ENCODE measurements around the gene COL3A1. TPM values are rescaled to one million over a fixed set of nuclear protein-coding genes. Genes with fewer than 3 reads are reported as not detected.

COL3A1 gene
- total and polyA plus RNA-seq, 11 donors, result 17.6 to 1,075 (median 97.4) TPM

- no peaks in the 10 kb centered on the region for H3K36me3 ChIP-seq
- H3K27ac ChIP-seq, result no peak overlapping the region
- H3K4me3 ChIP-seq, result no peak overlapping the region
- ATAC-seq, result no peak
- intact Hi-C loops (cut with DNase I), result no loop called here
- no peak for DNase-seq
- H3K27me3 ChIP-seq, result no peaks in the 10 kb centered on the region
- WGBS, 4 donors, result 80 to 86% (median 83%) methylated on average over 1 of the region's 1 CpG
- H3K4me1 ChIP-seq, result peaks cover 0 to 5% (median 0%) of the 10 kb centered on the region in 12 donors
- TF ChIP-seq, protein P1, sequence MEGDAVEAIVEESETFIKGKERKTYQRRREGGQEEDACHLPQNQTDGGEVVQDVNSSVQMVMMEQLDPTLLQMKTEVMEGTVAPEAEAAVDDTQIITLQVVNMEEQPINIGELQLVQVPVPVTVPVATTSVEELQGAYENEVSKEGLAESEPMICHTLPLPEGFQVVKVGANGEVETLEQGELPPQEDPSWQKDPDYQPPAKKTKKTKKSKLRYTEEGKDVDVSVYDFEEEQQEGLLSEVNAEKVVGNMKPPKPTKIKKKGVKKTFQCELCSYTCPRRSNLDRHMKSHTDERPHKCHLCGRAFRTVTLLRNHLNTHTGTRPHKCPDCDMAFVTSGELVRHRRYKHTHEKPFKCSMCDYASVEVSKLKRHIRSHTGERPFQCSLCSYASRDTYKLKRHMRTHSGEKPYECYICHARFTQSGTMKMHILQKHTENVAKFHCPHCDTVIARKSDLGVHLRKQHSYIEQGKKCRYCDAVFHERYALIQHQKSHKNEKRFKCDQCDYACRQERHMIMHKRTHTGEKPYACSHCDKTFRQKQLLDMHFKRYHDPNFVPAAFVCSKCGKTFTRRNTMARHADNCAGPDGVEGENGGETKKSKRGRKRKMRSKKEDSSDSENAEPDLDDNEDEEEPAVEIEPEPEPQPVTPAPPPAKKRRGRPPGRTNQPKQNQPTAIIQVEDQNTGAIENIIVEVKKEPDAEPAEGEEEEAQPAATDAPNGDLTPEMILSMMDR (IDR thresholded peaks at IDR 0.05), result no peak
- TF ChIP-seq POLR2A (IDR thresholded peaks at IDR 0.05), result no peak
- peaks cover 0 to 4% (median 0%) of the 10 kb centered on the region in 12 donors for H3K9me3 ChIP-seq
Measured at GRCh38 chr2:188957646-188958045, 16.5 kb upstream of the COL3A1 start.

DNA sequence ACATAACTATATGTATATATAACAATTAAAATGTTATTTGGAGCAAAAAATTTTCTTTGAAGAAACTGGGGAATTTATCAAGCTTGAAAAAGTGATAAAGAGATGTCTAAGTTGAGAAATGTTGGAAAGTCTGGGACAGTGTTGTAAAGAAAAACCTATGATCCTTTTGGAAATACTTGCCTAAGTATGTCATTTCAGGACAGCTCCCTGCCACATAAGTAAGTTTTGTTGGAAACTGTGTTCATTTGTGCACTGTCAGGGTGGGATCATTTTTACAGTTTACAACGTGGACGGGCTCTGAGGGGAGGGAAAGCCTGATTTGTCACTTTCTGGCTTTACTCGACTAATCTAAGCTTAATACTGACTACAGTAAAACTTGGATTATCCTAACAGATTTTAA lies 10.4 kb upstream of the COL3A1 start:
- 67 to 70% (median 68%) methylated on average over 3 of the region's 3 CpGs for WGBS, 4 donors
- no peak for DNase-seq
- H3K4me3 ChIP-seq, result no peak overlapping the region
- H3K27me3 ChIP-seq, result no peaks in the 10 kb centered on the region
- intact Hi-C loops (cut with DNase I), result no loop called here
- TF ChIP-seq POLR2A (IDR thresholded peaks at IDR 0.05), result no peak
- TF ChIP-seq, protein P1 (IDR thresholded peaks at IDR 0.05), result no peak
- H3K27ac ChIP-seq, result no peak overlapping the region
- H3K36me3 ChIP-seq, result no peaks in the 10 kb centered on the region
- ATAC-seq, result no peak
- H3K4me1 ChIP-seq, result peaks cover 0 to 26% (median 0%) of the 10 kb centered on the region in 12 donors
- peaks cover 0 to 4% (median 0%) of the 10 kb centered on the region in 12 donors for H3K9me3 ChIP-seq

GRCh38 chr2:188964976-188965546 lies 9.1 kb upstream of the COL3A1 start:
- TF ChIP-seq, protein P1 (IDR thresholded peaks at IDR 0.05), result no peak
- TF ChIP-seq POLR2A (IDR thresholded peaks at IDR 0.05), result no peak
- peak overlapping the region in 10 of 12 donors; percentile 7 to 81 (median 51) for H3K27ac ChIP-seq
- intact Hi-C loops (cut with DNase I), result loop anchor here in 1 of 10 donors (5.0 kb wide), 1 partner anchor 178 kb away; no protein-coding TSS in a partner anchor
- H3K36me3 ChIP-seq, result no peaks in the 10 kb centered on the region
- H3K4me1 ChIP-seq, result peaks cover 0 to 26% (median under 1%) of the 10 kb centered on the region in 12 donors
- 47 to 67% (median 62%) methylated on average over 1 of the region's 1 CpG for WGBS, 4 donors
- ATAC-seq (peak in 2 of 4 donors; percentile 30 to 53), DNase-seq (no peak)
- peaks cover 0 to under 1% (median 0%) of the 10 kb centered on the region in 12 donors for H3K9me3 ChIP-seq
- no peaks in the 10 kb centered on the region for H3K27me3 ChIP-seq
- H3K4me3 ChIP-seq, result no peak overlapping the region

- H3K27ac ChIP-seq, result peak overlapping the region in 11 of 12 donors; percentile 4 to 81 (median 54)
- no peaks in the 10 kb centered on the region for H3K9me3 ChIP-seq
- WGBS, 4 donors, result 72 to 78% (median 75%) methylated on average over 2 of the region's 2 CpGs
- no peaks in the 10 kb centered on the region for H3K36me3 ChIP-seq
- DNase-seq (no peak), ATAC-seq (no peak)
- TF ChIP-seq, protein P1 (IDR thresholded peaks at IDR 0.05), result no peak
- TF ChIP-seq POLR2A (IDR thresholded peaks at IDR 0.05), result no peak
- peaks cover 0 to 26% (median 2%) of the 10 kb centered on the region in 12 donors for H3K4me1 ChIP-seq
- H3K4me3 ChIP-seq, result peak overlapping the region in 1 of 12 donors; percentile 8
- no peaks in the 10 kb centered on the region for H3K27me3 ChIP-seq
- intact Hi-C loops (cut with DNase I), result loop anchor here in 1 of 10 donors (5.0 kb wide), 1 partner anchor 178 kb away; no protein-coding TSS in a partner anchor
Measured at GRCh38 chr2:188965563-188965962, 8.6 kb upstream of the COL3A1 start.
